Measurements from ENCODE around the gene CHORDC1. TPM values are rescaled to one million over a fixed set of nuclear protein-coding genes. Genes with fewer than 3 reads are reported as not detected.

CHORDC1 gene
- total and polyA plus RNA-seq, 2 donors (not counting 3 experiments of a cell fraction or from before 2014, with no cell fraction given): 30.3 to 56.8 TPM

DNA sequence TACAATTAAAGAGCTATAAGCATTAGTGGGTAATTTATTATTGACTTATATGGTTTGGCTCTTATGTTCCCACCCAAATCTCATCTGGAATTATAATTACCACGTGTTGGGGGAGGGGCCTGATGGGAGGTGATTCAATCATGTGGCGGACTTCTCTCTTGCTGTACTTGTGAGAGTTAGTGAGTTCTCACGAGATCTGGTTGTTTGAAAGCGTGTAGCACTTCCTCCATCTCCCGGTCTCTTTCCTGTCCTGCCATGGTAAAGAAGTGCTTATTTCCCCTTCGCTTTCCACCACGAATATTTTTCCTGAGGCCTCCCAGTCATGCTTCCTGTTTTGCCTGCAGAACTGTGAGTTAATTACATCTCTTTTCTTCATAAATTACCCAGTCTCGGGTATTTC, 28.1 kb upstream of the CHORDC1 start:
- BruUV-seq (replicated peaks): no TSS peak
- Histone ChIP-seq H3K27me3 (ENCODE audit: control insufficient read depth in 2 of 2, insufficient read depth in 2 of 2, low read length in 2 of 2) (no peaks in the 10 kb centered on the region), H3K27ac (ENCODE audit: insufficient read depth, low read depth, low read length) (no peak overlapping the region), H3K4me2 (ENCODE audit: insufficient read depth, low read length) (peak overlapping the region; percentile 28), H3K36me3 (ENCODE audit: control insufficient read depth in 2 of 2, extremely low read depth in 1 of 2, insufficient read depth in 2 of 2, low read length in 2 of 2) (no peaks in the 10 kb centered on the region), H3K4me3 (replicated peaks in 1 of 3; ENCODE audit: insufficient read depth in 1 of 3, low read depth in 1 of 3, low read length in 3 of 3) (no peak overlapping the region), H4K20me1 (replicated peaks; ENCODE audit: control insufficient read depth, extremely low read depth, insufficient read depth, low read length) (no peaks in the 10 kb centered on the region), H2AFZ (ENCODE audit: low read depth, low read length) (peak overlapping the region; percentile 78), H3K4me1 (ENCODE audit: control insufficient read depth, extremely low read depth, insufficient read depth, low read length) (no peaks in the 10 kb centered on the region), H3K9ac (replicated peaks; ENCODE audit: extremely low read depth, insufficient read depth, low read length) (no peak overlapping the region), H3K9me1 (replicated peaks; ENCODE audit: control insufficient read depth, extremely low read depth, insufficient read depth, low read length) (no peaks in the 10 kb centered on the region), H3K9me3 (replicated peaks; ENCODE audit: control insufficient read depth, insufficient read depth, low read length) (no peaks in the 10 kb centered on the region), H3K79me2 (ENCODE audit: control insufficient read depth, insufficient read depth, low read length) (no peaks in the 10 kb centered on the region)
- no peak for FAIRE-seq
- intact Hi-C loops (cut with micrococcal nuclease): loop anchor here (5.0 kb wide), 1 partner anchor 996 kb away; no protein-coding TSS in a partner anchor
- ChIA-PET CTCF (interaction anchor here (1.2 to 1.7 kb wide), 4 partner anchors 14 to 209 kb away, joined by 3 to 5 read pairs (median 3); no protein-coding TSS in a partner anchor), POLR2A (no interaction called here)
- dilution Hi-C loops (cut with MboI; ENCODE audit: extremely low pct_ligation_motif_present, low sequenced_read_pairs): no loop called here
- DNase-seq (ENCODE audit: low read depth, low spot score): peak; percentile 65
- TF ChIP-seq POLR2A (IDR thresholded peaks at IDR 0.05; ENCODE audit: low read depth, low read length) (no peak), EZH2 (IDR thresholded peaks at IDR 0.05; ENCODE audit: borderline replicate concordance, low read depth, low read length, severe bottlenecking) (no peak), FOS (IDR thresholded peaks at IDR 0.05; ENCODE audit: borderline replicate concordance, insufficient read depth, low read length) (no peak), JUN (IDR thresholded peaks at IDR 0.05; ENCODE audit: borderline replicate concordance, insufficient read depth, insufficient read length, low read depth) (no peak), MYC (IDR thresholded peaks at IDR 0.05; ENCODE audit: low read depth, low read length) (no peak), POLR2AphosphoS5 (IDR thresholded peaks at IDR 0.05; ENCODE audit: insufficient read depth, low read depth, low read length) (no peak), GATA2 (IDR thresholded peaks at IDR 0.05; ENCODE audit: insufficient read depth, insufficient read length, low read depth, low read length) (no peak)
- TF ChIP-seq, protein P1, sequence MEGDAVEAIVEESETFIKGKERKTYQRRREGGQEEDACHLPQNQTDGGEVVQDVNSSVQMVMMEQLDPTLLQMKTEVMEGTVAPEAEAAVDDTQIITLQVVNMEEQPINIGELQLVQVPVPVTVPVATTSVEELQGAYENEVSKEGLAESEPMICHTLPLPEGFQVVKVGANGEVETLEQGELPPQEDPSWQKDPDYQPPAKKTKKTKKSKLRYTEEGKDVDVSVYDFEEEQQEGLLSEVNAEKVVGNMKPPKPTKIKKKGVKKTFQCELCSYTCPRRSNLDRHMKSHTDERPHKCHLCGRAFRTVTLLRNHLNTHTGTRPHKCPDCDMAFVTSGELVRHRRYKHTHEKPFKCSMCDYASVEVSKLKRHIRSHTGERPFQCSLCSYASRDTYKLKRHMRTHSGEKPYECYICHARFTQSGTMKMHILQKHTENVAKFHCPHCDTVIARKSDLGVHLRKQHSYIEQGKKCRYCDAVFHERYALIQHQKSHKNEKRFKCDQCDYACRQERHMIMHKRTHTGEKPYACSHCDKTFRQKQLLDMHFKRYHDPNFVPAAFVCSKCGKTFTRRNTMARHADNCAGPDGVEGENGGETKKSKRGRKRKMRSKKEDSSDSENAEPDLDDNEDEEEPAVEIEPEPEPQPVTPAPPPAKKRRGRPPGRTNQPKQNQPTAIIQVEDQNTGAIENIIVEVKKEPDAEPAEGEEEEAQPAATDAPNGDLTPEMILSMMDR (IDR thresholded peaks at IDR 0.05; ENCODE audit: extremely low read depth in 1 of 2, insufficient read depth in 1 of 2, low read depth in 1 of 2, low read length in 2 of 2): no peak
- TF ChIP-seq, protein P2, sequence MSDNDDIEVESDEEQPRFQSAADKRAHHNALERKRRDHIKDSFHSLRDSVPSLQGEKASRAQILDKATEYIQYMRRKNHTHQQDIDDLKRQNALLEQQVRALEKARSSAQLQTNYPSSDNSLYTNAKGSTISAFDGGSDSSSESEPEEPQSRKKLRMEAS (IDR thresholded peaks at IDR 0.05; ENCODE audit: insufficient read depth, insufficient read length): no peak

Measured in endothelial cell of umbilical vein (primary cell).